Activated B cell treated with CpG ODN at 0.5 μM for 24 hours (primary cell): Measurements from ENCODE around the gene SHF. TPM values are rescaled to one million over a fixed set of nuclear protein-coding genes. Genes with fewer than 3 reads are reported as not detected.
A peak's percentile ranks its signal among the peaks of the same experiment; 100 is the strongest.

ENCODE experiments used
- ATAC-seq: fragments of 200-7000 bp; cut with Tn5 transposase; one replicate; pipeline ENCODE4 v1.10.0; 2021; ENCODE audit warnings: low read depth, mild to moderate bottlenecking, moderate library complexity
- CTCF ChIA-PET: fragments of 350-600 bp; sonication (Branson Sonifier 250); formaldehyde crosslinking; loops from one replicate; lab custom pipeline; 2021; ENCODE audit warnings: antibody characterized with exemption; lab: Charles Lee
- POLR2A ChIA-PET: fragments of 350-600 bp; sonication (Branson Sonifier 250); formaldehyde crosslinking; loops from one replicate; lab custom pipeline; 2021; ENCODE audit warnings: antibody characterized with exemption; lab: Charles Lee
- DNase-seq: peaks from one replicate; pipeline ENCODE4 v3.0.0; 2022
- H3K27ac Mint-ChIP-seq: one replicate; pipeline ENCODE4 v1.8.0; 2020; ENCODE audit warnings: mixed read lengths
- H3K27me3 Mint-ChIP-seq: one replicate; pipeline ENCODE4 v1.8.0; 2021; ENCODE audit warnings: mixed read lengths
- H3K36me3 Mint-ChIP-seq: one replicate; pipeline ENCODE4 v1.8.0; 2021; ENCODE audit warnings: low read depth, mixed read lengths
- H3K4me1 Mint-ChIP-seq: one replicate; pipeline ENCODE4 v1.8.0; 2021; ENCODE audit warnings: mixed read lengths
- H3K4me3 Mint-ChIP-seq: one replicate; pipeline ENCODE4 v1.8.0; 2020; ENCODE audit warnings: mild to moderate bottlenecking, mixed read lengths
- H3K9me3 Mint-ChIP-seq: one replicate; pipeline ENCODE4 v1.8.0; 2020; ENCODE audit warnings: mixed read lengths
- CTCF ChIP-seq: fragments of 200-600 bp; IDR thresholded peaks from one replicate; pipeline ENCODE4 v1.8.0; 2022; ENCODE audit warnings: antibody characterized with exemption, mild to moderate bottlenecking
- intact Hi-C: fragments of 100-400 bp; cut with micrococcal nuclease; formaldehyde crosslinking; loops from one replicate; pipeline ENCODE4 v1.15.1; 2024
- total RNA-seq: library from RNA; stranded (reverse); gene quantifications from 2 replicates; pipeline ENCODE4 v1.2.3, GENCODE V29; 2022

The SHF gene
- total RNA-seq, 1 donor from 2014 or later, result 8.5 TPM

- H3K36me3 Mint-ChIP-seq, result peaks cover 13% of the 10 kb centered on the region
- POLR2A ChIA-PET, result interaction anchor here (0.7 to 4.7 kb wide), 11 partner anchors 9 to 388 kb away, joined by 3 to 53 read pairs (median 19); partner anchors contain the start of genes BLOC1S6 and SHF
- H3K27me3 Mint-ChIP-seq, result no peaks in the 10 kb centered on the region
- ATAC-seq (peak; percentile 16), DNase-seq (peak; percentile 42)
- CTCF ChIA-PET, result interaction anchor here (0.8 to 1.2 kb wide), 4 partner anchors 10 to 77 kb away, joined by 3 to 9 read pairs (median 4); no protein-coding TSS in a partner anchor
- H3K4me3 Mint-ChIP-seq, result no peak overlapping the region
- H3K9me3 Mint-ChIP-seq, result no peaks in the 10 kb centered on the region
- H3K27ac Mint-ChIP-seq, result no peak overlapping the region
- intact Hi-C loops, result loop anchor here (2.0 to 5.0 kb wide), 3 partner anchors 80 to 436 kb away; partner anchors contain the start of gene SQOR
- H3K4me1 Mint-ChIP-seq, result peaks cover 10% of the 10 kb centered on the region
- TF ChIP-seq CTCF, result no peak
These were observed 11.5 kb upstream of the SHF start for GRCh38 chr15:45199136-45199810.

GRCh38 chr15:45198337-45199135, 10.8 kb upstream of the SHF start:
- intact Hi-C loops, result loop anchor here (1.0 to 5.0 kb wide), 6 partner anchors 10 to 771 kb away; partner anchors contain the start of genes CTDSPL2 and SQOR
- CTCF ChIA-PET, result interaction anchor here (0.9 to 1.4 kb wide), 10 partner anchors 11 to 201 kb away, joined by 3 to 9 read pairs (median 4); partner anchors contain the start of gene SHF
- peaks cover 13% of the 10 kb centered on the region for H3K36me3 Mint-ChIP-seq
- POLR2A ChIA-PET, result interaction anchor here (0.7 to 4.7 kb wide), 13 partner anchors 8 to 470 kb away, joined by 3 to 53 read pairs (median 12); partner anchors contain the start of genes BLOC1S6 and SHF
- no peaks in the 10 kb centered on the region for H3K27me3 Mint-ChIP-seq
- ATAC-seq (peak; percentile 66), DNase-seq (peak; percentile 88)
- H3K4me1 Mint-ChIP-seq, result peaks cover 10% of the 10 kb centered on the region
- H3K9me3 Mint-ChIP-seq, result no peaks in the 10 kb centered on the region
- H3K27ac Mint-ChIP-seq, result no peak overlapping the region
- TF ChIP-seq CTCF, result no peak
- H3K4me3 Mint-ChIP-seq, result no peak overlapping the region

- CTCF ChIA-PET, result interaction anchor here (0.9 to 1.4 kb wide), 8 partner anchors 10 to 202 kb away, joined by 3 to 9 read pairs (median 4); partner anchors contain the start of gene SHF
- TF ChIP-seq CTCF, result no peak
- Mint-ChIP-seq H3K4me1 (peaks cover 9% of the 10 kb centered on the region), H3K36me3 (peaks cover 13% of the 10 kb centered on the region), H3K27me3 (no peaks in the 10 kb centered on the region), H3K9me3 (no peaks in the 10 kb centered on the region), H3K27ac (peak overlapping the region; percentile 53), H3K4me3 (peak overlapping the region; percentile 70)
- POLR2A ChIA-PET, result interaction anchor here (0.7 to 3.8 kb wide), 8 partner anchors 8 to 469 kb away, joined by 4 to 24 read pairs (median 8); partner anchors contain the start of gene SHF
- DNase-seq (no peak), ATAC-seq (no peak)
- intact Hi-C loops, result loop anchor here (5.0 kb wide), 1 partner anchor 150 kb away; no protein-coding TSS in a partner anchor
These were observed 9.7 kb upstream of the SHF start for GRCh38 chr15:45197512-45197911.

- peaks cover 15% of the 10 kb centered on the region for H3K4me1 Mint-ChIP-seq
- peaks cover 2% of the 10 kb centered on the region for H3K27me3 Mint-ChIP-seq
- H3K4me3 Mint-ChIP-seq, result peak overlapping the region; percentile 82
- peaks cover 5% of the 10 kb centered on the region for H3K36me3 Mint-ChIP-seq
- no peaks in the 10 kb centered on the region for H3K9me3 Mint-ChIP-seq
- intact Hi-C loops, result no loop called here
- H3K27ac Mint-ChIP-seq, result no peak overlapping the region
- DNase-seq (no peak), ATAC-seq (no peak)
- no peak for TF ChIP-seq CTCF
- ChIA-PET CTCF (interaction anchor here (1.0 to 1.3 kb wide), 3 partner anchors 11 to 25 kb away, joined by 3 to 6 read pairs (median 4); no protein-coding TSS in a partner anchor), POLR2A (interaction anchor here (0.9 to 2.9 kb wide), 6 partner anchors 8 to 215 kb away, joined by 3 to 48 read pairs (median 6); a partner anchor contains a TSS)
These were observed 230 bp downstream of the SHF start for GRCh38 chr15:45187578-45187893.
